ENCODE results near the gene MESP2.

GRCh38 chr15:89758981-89759380 lies 17.2 kb upstream of the MESP2 start:
- no peak for TF ChIP-seq CTCF (IDR thresholded peaks at IDR 0.05)
- no peak for TF ChIP-seq REST (IDR thresholded peaks at IDR 0.05; ENCODE audit: insufficient read depth in 1 of 2, low read depth in 2 of 2, low read length in 1 of 2)
- TF ChIP-seq POLR2AphosphoS5 (IDR thresholded peaks at IDR 0.05; ENCODE audit: low read depth, low read length), result no peak
- TF ChIP-seq TCF7L2 (IDR thresholded peaks at IDR 0.05; ENCODE audit: low read depth, low read length), result no peak
- TF ChIP-seq SIN3A (IDR thresholded peaks at IDR 0.05; ENCODE audit: borderline replicate concordance, insufficient read depth, low read depth, low read length), result no peak
